K562 (cell line): ENCODE measurements around the gene ECD.

Experiments used
- ZBTB17 ChIP-seq: fragments of 450-650 bp; formaldehyde crosslinking; IDR thresholded peaks from 2 replicates; pipeline ENCODE4 v1.4.0; 2020; ENCODE audit warnings: mild to moderate bottlenecking
- TF ChIP-seq, protein P1 (sequence below): sonication (generic); formaldehyde crosslinking; IDR thresholded peaks from 2 replicates; pipeline ENCODE4 v1.8.0; 2022; ENCODE audit warnings: mild to moderate bottlenecking, missing genetic modification reagents
- TF ChIP-seq, protein P2 (sequence below): IDR thresholded peaks from 2 replicates; pipeline ENCODE4 v1.6.1; 2011; ENCODE audit warnings: borderline replicate concordance, low read depth, mild to moderate bottlenecking, moderate library complexity, low read length; ENCODE audit not compliant: insufficient read depth, poor library complexity, severe bottlenecking

DNA sequence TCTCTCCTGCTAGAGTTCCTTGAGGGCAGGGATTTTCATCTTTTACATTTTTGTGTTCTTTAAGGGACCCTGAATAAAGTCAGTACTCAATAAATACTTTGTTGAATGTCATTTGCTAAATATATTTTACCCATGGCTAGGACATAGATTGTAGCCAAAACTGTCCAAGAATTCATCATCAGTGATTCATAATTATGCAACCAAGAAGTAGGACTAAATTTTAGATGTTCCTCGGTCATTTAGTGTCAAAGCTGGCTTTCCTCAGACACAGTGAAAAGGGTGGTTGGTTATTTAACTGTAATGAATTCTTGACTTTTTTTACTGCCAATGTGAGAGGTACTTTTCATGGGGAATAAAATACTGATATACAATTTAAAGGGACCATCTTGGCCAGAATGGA is 54.3 kb downstream of the ECD start:
- TF ChIP-seq, protein P1, sequence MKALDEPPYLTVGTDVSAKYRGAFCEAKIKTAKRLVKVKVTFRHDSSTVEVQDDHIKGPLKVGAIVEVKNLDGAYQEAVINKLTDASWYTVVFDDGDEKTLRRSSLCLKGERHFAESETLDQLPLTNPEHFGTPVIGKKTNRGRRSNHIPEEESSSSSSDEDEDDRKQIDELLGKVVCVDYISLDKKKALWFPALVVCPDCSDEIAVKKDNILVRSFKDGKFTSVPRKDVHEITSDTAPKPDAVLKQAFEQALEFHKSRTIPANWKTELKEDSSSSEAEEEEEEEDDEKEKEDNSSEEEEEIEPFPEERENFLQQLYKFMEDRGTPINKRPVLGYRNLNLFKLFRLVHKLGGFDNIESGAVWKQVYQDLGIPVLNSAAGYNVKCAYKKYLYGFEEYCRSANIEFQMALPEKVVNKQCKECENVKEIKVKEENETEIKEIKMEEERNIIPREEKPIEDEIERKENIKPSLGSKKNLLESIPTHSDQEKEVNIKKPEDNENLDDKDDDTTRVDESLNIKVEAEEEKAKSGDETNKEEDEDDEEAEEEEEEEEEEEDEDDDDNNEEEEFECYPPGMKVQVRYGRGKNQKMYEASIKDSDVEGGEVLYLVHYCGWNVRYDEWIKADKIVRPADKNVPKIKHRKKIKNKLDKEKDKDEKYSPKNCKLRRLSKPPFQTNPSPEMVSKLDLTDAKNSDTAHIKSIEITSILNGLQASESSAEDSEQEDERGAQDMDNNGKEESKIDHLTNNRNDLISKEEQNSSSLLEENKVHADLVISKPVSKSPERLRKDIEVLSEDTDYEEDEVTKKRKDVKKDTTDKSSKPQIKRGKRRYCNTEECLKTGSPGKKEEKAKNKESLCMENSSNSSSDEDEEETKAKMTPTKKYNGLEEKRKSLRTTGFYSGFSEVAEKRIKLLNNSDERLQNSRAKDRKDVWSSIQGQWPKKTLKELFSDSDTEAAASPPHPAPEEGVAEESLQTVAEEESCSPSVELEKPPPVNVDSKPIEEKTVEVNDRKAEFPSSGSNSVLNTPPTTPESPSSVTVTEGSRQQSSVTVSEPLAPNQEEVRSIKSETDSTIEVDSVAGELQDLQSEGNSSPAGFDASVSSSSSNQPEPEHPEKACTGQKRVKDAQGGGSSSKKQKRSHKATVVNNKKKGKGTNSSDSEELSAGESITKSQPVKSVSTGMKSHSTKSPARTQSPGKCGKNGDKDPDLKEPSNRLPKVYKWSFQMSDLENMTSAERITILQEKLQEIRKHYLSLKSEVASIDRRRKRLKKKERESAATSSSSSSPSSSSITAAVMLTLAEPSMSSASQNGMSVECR (CRISPR knock-in tag): no peak
- TF ChIP-seq ZBTB17 (CRISPR knock-in tag): no peak
- TF ChIP-seq, protein P2, sequence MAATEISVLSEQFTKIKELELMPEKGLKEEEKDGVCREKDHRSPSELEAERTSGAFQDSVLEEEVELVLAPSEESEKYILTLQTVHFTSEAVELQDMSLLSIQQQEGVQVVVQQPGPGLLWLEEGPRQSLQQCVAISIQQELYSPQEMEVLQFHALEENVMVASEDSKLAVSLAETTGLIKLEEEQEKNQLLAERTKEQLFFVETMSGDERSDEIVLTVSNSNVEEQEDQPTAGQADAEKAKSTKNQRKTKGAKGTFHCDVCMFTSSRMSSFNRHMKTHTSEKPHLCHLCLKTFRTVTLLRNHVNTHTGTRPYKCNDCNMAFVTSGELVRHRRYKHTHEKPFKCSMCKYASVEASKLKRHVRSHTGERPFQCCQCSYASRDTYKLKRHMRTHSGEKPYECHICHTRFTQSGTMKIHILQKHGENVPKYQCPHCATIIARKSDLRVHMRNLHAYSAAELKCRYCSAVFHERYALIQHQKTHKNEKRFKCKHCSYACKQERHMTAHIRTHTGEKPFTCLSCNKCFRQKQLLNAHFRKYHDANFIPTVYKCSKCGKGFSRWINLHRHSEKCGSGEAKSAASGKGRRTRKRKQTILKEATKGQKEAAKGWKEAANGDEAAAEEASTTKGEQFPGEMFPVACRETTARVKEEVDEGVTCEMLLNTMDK: no peak
